ENCODE results near the gene TANC1. TPM values are rescaled to one million over a fixed set of nuclear protein-coding genes. Genes with fewer than 3 reads are reported as not detected.

TANC1 gene
- total RNA-seq, 6 experiments from 2014 or later: 22.4 to 27.7 (median 23.1) TPM

DNA sequence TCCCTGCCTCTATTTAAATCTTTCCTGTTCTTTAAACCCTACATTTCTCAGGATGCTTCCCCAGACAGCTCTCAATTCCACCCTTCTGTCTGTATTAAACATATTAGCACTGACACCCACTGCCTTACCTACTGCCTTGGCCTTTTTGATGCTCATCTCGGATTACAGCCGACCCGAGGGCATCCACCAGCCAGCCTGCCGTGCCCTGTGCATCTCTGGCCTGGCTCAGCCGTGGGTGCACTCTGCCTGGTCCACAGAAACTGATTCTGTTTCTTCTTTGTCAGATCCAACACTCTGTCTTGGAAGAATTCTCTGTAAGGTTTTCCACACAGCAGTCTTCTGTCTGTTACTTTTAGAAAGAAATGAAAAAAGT lies 27.2 kb downstream of the TANC1 start:
- H3K9me3 Mint-ChIP-seq: no peaks in the 10 kb centered on the region
- no peak overlapping the region; the same call in 1 of the 2 replicates for H3K27ac Mint-ChIP-seq

DNA sequence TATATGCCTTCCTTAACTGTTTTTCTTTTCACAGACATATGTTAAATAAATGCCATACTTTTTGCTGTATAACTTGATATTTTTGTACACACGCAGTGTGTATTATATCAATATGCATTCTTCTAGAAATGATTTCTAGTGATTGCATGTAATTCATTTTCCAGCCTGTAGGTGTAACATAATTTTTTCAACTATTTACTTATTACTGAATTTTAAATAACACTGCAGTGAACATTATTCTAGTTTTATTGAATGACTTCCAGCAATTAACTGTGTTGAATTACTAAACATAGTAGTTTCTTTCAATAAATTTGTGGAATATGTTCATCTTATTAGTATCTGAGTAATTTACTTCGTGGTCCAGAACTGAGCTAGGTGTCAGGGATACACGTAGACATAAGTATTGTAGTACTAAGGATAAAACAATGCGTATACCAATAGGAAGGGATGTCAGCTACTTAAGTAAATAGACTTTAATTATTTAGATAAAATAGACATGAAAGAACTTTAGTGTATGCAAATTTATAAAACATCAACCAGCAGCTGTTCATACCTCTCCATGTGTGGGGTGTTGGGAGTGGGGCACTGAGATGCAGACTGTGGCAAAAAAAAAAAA lies 28.0 kb downstream of the TANC1 start:
- TF ChIP-seq, protein P1, sequence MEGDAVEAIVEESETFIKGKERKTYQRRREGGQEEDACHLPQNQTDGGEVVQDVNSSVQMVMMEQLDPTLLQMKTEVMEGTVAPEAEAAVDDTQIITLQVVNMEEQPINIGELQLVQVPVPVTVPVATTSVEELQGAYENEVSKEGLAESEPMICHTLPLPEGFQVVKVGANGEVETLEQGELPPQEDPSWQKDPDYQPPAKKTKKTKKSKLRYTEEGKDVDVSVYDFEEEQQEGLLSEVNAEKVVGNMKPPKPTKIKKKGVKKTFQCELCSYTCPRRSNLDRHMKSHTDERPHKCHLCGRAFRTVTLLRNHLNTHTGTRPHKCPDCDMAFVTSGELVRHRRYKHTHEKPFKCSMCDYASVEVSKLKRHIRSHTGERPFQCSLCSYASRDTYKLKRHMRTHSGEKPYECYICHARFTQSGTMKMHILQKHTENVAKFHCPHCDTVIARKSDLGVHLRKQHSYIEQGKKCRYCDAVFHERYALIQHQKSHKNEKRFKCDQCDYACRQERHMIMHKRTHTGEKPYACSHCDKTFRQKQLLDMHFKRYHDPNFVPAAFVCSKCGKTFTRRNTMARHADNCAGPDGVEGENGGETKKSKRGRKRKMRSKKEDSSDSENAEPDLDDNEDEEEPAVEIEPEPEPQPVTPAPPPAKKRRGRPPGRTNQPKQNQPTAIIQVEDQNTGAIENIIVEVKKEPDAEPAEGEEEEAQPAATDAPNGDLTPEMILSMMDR (IDR thresholded peaks at IDR 0.05): peak; percentile 76
- peaks cover 1% of the 10 kb centered on the region for H3K27me3 Mint-ChIP-seq (ENCODE audit: insufficient read depth)
- no peak for DNase-seq
- peaks cover 3% of the 10 kb centered on the region; the same call in 1 of the 2 replicates for H3K36me3 Mint-ChIP-seq (ENCODE audit: low read depth)
- H3K4me3 Mint-ChIP-seq: no peak overlapping the region
- H3K4me1 Mint-ChIP-seq (ENCODE audit: low read depth): peaks cover 57% of the 10 kb centered on the region
- H3K27ac Mint-ChIP-seq: no peak overlapping the region; the same call in 1 of the 2 replicates
- H3K9me3 Mint-ChIP-seq: no peaks in the 10 kb centered on the region

More for the DNA sequence above, 27.2 kb downstream of the TANC1 start:
- peaks cover 63% of the 10 kb centered on the region for H3K4me1 Mint-ChIP-seq (ENCODE audit: low read depth)
- DNase-seq: no peak
- peaks cover 1% of the 10 kb centered on the region for H3K27me3 Mint-ChIP-seq (ENCODE audit: insufficient read depth)
- peaks cover 3% of the 10 kb centered on the region; the same call in 1 of the 2 replicates for H3K36me3 Mint-ChIP-seq (ENCODE audit: low read depth)
- TF ChIP-seq, protein P1 (IDR thresholded peaks at IDR 0.05): no peak
- H3K4me3 Mint-ChIP-seq: no peak overlapping the region

DNA sequence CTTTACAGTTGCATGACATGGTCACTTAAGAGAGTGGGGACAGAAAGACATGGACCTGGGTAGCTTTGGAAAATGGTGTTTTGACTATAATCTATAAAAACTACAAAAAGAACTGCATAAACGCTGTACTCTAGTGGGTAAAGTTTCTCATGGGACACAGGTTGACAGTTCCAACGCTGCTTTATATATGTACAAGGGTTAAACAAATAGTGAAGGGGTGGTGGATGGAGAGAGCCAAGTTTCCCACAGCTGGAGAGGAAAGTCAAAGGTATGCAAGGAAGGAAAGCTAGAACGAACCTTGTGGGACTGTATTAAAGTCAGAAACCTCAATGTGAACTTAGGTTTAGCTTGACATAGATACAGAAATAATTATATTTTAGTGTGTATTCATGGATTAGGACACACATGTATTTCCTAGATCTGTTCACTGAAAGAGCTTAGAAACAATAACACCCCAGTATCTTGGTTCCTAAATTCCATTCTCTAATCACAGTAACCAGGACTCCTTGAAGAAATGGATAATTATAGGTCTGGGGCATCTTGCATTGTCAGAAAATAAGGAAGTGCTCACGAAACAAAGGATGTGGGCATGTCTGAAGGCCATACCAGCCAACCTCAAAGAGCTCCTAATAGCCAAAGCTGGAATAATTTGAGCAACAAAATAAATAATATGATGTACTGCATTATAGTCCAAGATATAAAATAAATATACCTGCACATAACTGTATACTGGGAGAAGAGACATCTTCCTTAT lies 28.8 kb downstream of the TANC1 start:
- TF ChIP-seq, protein P1 (IDR thresholded peaks at IDR 0.05): no peak
- Mint-ChIP-seq H3K36me3 (ENCODE audit: low read depth) (peaks cover 3% of the 10 kb centered on the region; the same call in 1 of the 2 replicates), H3K27me3 (ENCODE audit: insufficient read depth) (peaks cover 1% of the 10 kb centered on the region), H3K27ac (no peak overlapping the region), H3K4me3 (no peak overlapping the region), H3K9me3 (no peaks in the 10 kb centered on the region), H3K4me1 (ENCODE audit: low read depth) (peaks cover 54% of the 10 kb centered on the region)
- no peak for DNase-seq

DNA sequence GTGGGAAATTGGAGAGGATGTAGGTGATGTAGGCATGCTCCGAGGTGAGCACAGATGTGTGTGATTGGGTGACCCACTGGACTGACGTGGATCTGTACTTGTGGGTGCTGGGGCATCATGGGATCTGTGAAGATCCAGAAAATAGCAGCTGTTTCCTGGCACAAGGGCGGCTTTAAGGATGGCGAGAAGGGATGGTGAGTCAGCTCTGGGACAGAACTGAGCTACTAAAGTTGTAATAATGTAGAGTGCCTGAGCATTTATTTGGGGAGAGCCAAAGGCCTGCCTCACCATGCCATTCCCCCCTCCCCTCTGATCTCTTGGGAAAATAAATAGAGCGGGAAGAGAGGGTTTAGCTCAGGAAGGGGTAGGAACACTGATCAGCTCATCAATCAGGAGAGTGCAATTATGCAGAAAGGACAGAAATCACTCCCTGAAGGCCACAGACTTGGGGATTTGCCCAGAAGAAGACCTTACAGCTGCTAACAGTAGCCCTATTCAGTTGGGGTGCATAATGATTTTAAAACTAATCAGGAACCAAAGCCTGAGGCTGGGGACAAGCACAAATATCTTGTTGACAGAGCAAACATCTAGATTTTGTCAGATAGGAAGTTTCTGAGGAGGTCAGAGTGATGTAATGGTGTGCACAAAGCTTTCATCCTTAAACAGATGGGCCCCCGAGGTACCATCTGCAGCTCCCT lies 30.3 kb downstream of the TANC1 start:
- DNase-seq: no peak
- peaks cover 40% of the 10 kb centered on the region for H3K4me1 Mint-ChIP-seq (ENCODE audit: low read depth)
- no peaks in the 10 kb centered on the region for H3K9me3 Mint-ChIP-seq
- H3K27me3 Mint-ChIP-seq (ENCODE audit: insufficient read depth): peaks cover 1% of the 10 kb centered on the region
- TF ChIP-seq, protein P1 (IDR thresholded peaks at IDR 0.05): no peak
- no peak overlapping the region; the same call in 1 of the 2 replicates for H3K4me3 Mint-ChIP-seq
- H3K36me3 Mint-ChIP-seq (ENCODE audit: low read depth): 0 out of 2 replicates have a peak, but pooled peaks cover 3% of the 10 kb centered on the region
- no peak overlapping the region; the same call in 1 of the 2 replicates for H3K27ac Mint-ChIP-seq

DNA sequence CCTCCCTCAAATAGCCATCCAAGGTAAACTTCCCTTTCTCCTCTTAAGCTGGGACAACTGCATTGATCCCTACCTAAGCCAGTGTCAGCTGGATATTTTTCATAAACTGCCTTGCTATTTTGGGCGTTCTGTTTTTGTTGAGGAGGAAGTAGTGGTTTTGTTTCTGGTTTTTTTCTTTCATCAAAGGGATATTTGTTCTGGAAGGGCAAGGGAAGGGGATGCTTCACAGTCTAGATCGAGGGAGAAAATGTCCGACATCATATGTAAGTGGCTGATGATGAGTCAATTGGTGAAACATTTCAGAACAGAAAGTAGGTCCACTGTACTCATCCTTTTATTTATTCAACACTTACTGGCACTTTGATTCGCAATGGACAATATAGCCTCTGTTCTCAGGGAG lies 31.0 kb downstream of the TANC1 start:
- H3K9me3 Mint-ChIP-seq: no peaks in the 10 kb centered on the region
- TF ChIP-seq, protein P1 (IDR thresholded peaks at IDR 0.05): no peak
- peaks cover 32% of the 10 kb centered on the region for H3K4me1 Mint-ChIP-seq (ENCODE audit: low read depth)
- H3K27me3 Mint-ChIP-seq (ENCODE audit: insufficient read depth): peaks cover 1% of the 10 kb centered on the region
- peaks cover 7% of the 10 kb centered on the region for H3K36me3 Mint-ChIP-seq (ENCODE audit: low read depth)
- no peak for DNase-seq
- no peak overlapping the region for H3K27ac Mint-ChIP-seq
- no peak overlapping the region; the same call in 1 of the 2 replicates for H3K4me3 Mint-ChIP-seq
